WERI-Rb-1 (cell line): Measurements from ENCODE around the gene ADGRG3.

Experiments
- DNase-seq: peaks from one replicate; pipeline ENCODE4 v3.0.0-alpha.2; 2020
- H3K27ac ChIP-seq: fragments of 250-450 bp; sonication (Bioruptor Pico); 2 replicates; pipeline ENCODE4 v1.5.1; 2020; ENCODE audit warnings: mild to moderate bottlenecking, moderate library complexity
- H3K27me3 ChIP-seq: fragments of 250-450 bp; sonication (Bioruptor Pico); 2 replicates; pipeline ENCODE4 v1.5.1; 2021; ENCODE audit warnings: mild to moderate bottlenecking, low read depth, moderate library complexity; ENCODE audit not compliant: insufficient read depth, severe bottlenecking
- H3K36me3 ChIP-seq: fragments of 250-450 bp; sonication (Bioruptor Pico); 2 replicates; pipeline ENCODE4 v1.5.1; 2020; ENCODE audit warnings: mild to moderate bottlenecking, moderate library complexity
- H3K4me3 ChIP-seq: 2 replicates; pipeline ENCODE4 v1.5.1; 2011; ENCODE audit warnings: low read depth, mild to moderate bottlenecking, control low read depth, low read length
- H3K9me3 ChIP-seq: fragments of 250-450 bp; sonication (Bioruptor Pico); 2 replicates; pipeline ENCODE4 v1.5.1; 2021; ENCODE audit warnings: mild to moderate bottlenecking, moderate library complexity; ENCODE audit not compliant: severe bottlenecking
- CTCF ChIP-seq: IDR thresholded peaks from 2 replicates; pipeline ENCODE4 v1.5.1; 2011; ENCODE audit warnings: low read depth, mild to moderate bottlenecking, control low read depth, inconsistent platforms, low read length

The ADGRG3 gene

DNA sequence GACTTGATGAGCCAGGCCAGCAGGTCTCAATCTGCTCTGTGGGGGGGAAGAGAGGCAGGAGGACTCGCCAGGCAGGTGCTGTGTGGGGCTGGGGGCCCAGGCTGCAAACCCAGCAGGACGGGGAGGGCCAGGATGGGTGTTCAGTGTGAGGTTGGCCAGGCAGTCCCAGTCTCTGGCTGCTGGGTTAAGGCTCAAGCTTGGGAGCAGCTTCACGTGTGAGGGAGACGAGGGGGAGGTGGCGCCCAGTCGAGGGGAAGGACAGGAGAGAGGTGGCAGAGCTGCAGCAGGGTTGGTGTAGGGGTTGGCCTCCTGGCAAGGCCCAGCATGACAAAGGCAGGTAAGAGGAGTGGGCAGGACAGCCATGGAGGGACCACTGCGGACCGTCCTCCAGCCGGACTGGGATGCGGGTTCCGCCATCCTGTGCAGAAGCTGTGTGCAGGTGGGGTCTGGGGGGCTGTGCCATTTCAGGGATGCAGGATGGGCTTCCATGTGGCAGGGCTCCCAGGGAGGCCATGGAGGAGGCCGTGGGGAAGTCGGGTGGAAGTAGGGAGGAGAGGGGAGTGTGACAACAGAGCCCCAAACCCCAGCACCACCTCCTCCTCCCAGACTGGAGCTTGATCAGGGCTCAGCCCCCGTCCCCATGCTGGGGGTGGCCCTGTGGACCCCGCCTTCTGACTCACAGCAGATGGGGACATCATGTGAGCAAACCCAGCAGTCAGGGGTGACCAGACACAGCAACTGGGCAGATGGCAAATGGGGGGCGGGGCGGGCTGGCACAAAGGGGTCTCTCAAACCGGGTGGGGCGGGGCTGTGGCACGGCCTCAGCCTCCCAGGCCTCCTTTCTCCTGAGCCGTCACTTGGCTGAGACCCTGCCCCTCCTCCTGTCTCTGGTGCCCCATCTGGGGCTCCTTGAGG, 36.9 kb upstream of the ADGRG3 start:
- DNase-seq, result no peak
- H3K27me3 ChIP-seq, result no peaks in the 10 kb centered on the region
- H3K27ac ChIP-seq, result no peak overlapping the region
- H3K9me3 ChIP-seq, result no peaks in the 10 kb centered on the region
- H3K4me3 ChIP-seq, result no peak overlapping the region
- H3K36me3 ChIP-seq, result no peaks in the 10 kb centered on the region
- TF ChIP-seq CTCF, result no peak

DNA sequence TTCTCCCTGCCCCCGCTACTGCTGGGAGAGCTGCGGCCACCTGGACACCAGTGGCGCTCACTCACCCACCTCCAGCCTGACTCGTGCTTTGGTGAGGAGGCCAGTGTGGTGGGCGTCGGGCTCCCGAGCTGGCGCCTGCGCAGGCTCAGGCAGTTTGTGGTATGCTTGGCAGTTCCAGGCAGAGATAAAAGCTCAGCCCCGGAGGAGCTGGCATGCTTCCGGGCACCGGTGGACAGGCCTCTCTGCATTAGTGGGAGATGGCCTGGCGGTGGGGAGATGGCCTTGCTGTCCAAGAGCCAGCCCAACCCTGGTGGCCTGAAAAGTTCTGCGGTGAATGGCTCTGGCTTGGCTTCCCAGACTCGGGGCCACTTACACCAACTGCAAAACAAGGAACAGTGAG, 35.5 kb upstream of the ADGRG3 start:
- no peaks in the 10 kb centered on the region for H3K27me3 ChIP-seq

DNA sequence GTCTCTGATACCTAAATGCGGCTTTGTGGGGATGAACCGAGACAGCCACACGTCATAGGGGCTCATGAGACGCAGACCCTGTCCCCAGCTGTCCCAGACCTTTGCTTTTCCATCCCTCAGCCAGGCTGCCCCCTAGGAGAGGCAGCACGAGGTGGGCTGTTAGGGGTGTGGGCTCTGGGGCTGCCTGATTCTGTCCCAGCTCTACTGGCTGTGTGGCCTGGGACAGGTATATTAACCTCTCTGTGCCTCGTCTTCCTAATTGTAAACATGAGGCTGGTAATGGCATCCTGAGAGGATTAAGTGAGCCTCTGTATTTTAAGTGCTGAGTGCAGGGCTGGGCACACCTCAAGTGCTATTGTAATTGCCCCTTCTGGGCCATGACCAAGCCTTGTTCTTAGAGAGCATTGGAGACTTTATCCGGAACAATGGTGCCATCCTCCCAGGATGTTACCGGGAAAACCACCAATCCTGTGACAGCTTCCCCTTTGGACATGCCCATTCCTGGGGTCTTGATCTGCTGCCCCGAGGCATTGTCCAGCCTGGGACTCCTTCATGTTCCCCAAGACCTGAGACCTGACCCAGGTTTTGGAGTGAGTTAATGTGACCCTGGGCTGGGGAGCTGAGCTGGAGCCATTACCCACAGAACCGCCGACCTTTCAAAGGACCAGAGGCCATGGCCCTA, 34.6 kb upstream of the ADGRG3 start:
- Histone ChIP-seq H3K27me3 (no peaks in the 10 kb centered on the region), H3K27ac (no peak overlapping the region), H3K4me3 (no peak overlapping the region), H3K9me3 (no peaks in the 10 kb centered on the region), H3K36me3 (no peaks in the 10 kb centered on the region)
- no peak for DNase-seq
- no peak for TF ChIP-seq CTCF

More for the DNA sequence above, 35.5 kb upstream of the ADGRG3 start:
- no peak for TF ChIP-seq CTCF
- no peak overlapping the region for H3K4me3 ChIP-seq
- H3K36me3 ChIP-seq, result no peaks in the 10 kb centered on the region
- H3K9me3 ChIP-seq, result no peaks in the 10 kb centered on the region
- peak; percentile 37 for DNase-seq
- no peak overlapping the region for H3K27ac ChIP-seq

DNA sequence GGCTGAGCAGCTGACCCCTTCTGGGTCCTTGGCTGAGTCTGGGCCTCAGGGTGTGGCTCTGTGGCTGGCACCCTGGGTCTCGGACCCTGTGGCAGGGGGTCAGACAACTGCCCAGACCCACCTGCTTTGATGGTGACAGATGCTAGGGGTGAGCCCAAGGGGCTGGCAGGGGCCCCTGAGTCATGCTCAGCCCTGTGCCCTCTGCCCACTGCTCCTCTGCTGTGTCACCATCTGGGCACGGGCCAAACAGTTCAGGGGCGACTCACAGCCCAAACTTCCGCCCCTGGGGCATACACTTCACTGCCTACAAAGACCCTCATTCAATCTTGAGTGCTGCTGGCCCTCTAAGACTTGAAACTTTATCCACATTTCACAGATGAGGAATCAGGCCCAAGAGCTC, 33.9 kb upstream of the ADGRG3 start:
- no peak overlapping the region for H3K4me3 ChIP-seq
- no peaks in the 10 kb centered on the region for H3K36me3 ChIP-seq
- DNase-seq, result no peak
- no peak overlapping the region for H3K27ac ChIP-seq
- no peaks in the 10 kb centered on the region for H3K27me3 ChIP-seq
- TF ChIP-seq CTCF, result no peak
- no peaks in the 10 kb centered on the region for H3K9me3 ChIP-seq

DNA sequence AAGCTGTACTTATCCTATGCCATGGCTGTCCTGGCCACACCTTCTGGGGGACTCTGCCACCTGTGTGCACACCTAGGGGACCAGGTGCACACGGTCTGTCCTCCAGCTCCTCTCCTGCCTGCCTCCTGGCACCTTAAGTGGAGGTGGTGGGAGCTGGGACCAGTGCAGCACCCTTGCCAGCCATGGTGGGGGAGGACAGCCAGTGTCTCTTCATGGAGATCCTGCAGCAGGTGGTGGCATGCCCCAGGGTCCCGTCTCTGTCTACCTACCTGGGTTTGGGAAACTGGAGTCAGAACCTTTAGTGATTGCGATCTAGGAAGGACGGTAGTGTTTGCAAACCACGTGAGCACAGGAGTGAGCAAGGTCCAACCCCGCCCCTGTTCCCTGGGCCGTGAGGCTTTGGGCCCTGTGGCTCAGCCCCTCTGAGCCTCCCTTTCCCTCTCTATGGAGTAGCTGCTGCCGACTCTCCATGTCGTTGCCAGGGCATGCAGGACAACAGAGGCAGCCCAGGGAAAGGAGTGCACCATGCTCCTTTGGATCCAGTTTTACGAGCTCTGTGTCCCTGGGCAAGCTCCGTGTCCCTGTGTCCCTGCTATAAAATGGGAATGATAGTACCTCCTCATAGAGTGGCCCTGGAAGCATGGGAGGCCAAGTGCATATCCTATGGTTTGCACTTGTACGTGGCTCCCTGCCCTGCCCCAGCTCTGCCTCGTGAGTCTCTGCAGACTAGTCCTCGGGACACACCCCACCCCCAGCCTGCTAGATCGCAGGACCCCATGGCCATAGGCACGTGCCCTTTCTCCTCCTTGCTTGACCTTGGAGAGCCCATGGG, 32.6 kb upstream of the ADGRG3 start:
- no peaks in the 10 kb centered on the region for H3K36me3 ChIP-seq
- no peak for DNase-seq
- H3K27ac ChIP-seq, result no peak overlapping the region
- TF ChIP-seq CTCF, result no peak
- H3K4me3 ChIP-seq, result no peak overlapping the region
- no peaks in the 10 kb centered on the region for H3K27me3 ChIP-seq
- no peaks in the 10 kb centered on the region for H3K9me3 ChIP-seq
